Right lobe of liver (tissue), 6 donors: ENCODE measurements around the gene MYRIP. TPM values are rescaled to one million over a fixed set of nuclear protein-coding genes. Genes with fewer than 3 reads are reported as not detected.
A peak's percentile ranks its signal among the peaks of the same experiment; 100 is the strongest.

Source experiments
- ATAC-seq, 4 donors: fragments of 200-7000 bp; cut with Tn5 transposase; one replicate each; pipeline ENCODE4 v1.9.1; 2020; ENCODE audit warnings: mild to moderate bottlenecking in 4 of 4, moderate library complexity in 4 of 4
- DNase-seq, 3 donors: peaks; one replicate each; pipeline ENCODE4 v3.0.0-alpha.2; 2020
- H3K27ac ChIP-seq, 3 donors: fragments of 200-600 bp; one replicate each; pipeline ENCODE4 v1.8.0; 2022
- H3K27me3 ChIP-seq, 2 donors: fragments of 200-600 bp; one replicate each; pipeline ENCODE4 v1.8.0; 2022
- H3K36me3 ChIP-seq, 4 donors: fragments of 200-600 bp; sonication (generic) in 1 of 4; one replicate each; pipeline versions ENCODE4 v1.5.1 to v1.8.0; 2017 to 2022; ENCODE audit warnings: control low read depth in 1 of 4
- H3K4me1 ChIP-seq, 4 donors: fragments of 200-600 bp; sonication (generic) in 1 of 4; one replicate each; pipeline versions ENCODE4 v1.5.1 to v1.8.0; 2017 to 2022; ENCODE audit warnings: control low read depth in 1 of 4
- H3K4me3 ChIP-seq, 3 donors: fragments of 200-600 bp; one replicate each; pipeline ENCODE4 v1.8.0; 2022
- H3K9me3 ChIP-seq, 4 donors: fragments of 200-600 bp; sonication (generic) in 1 of 4; one replicate each; pipeline versions ENCODE4 v1.5.1 to v1.8.0; 2017 to 2022; ENCODE audit warnings: control low read depth in 1 of 4
- POLR2A ChIP-seq: fragments of 450-650 bp; IDR thresholded peaks from one replicate; pipeline ENCODE4 v1.6.1; 2017; ENCODE audit warnings: antibody characterized with exemption, mild to moderate bottlenecking
- WGBS: methylation state at CpG from one replicate; pipeline ENCODE4 v1.1.6; 2018; ENCODE audit warnings: low coverage, low lambda C conversion rate; ENCODE audit not compliant: insufficient coverage; ENCODE audit errors: missing lambda C conversion rate; 5-methylcytosine and 5-hydroxymethylcytosine counted together
- intact Hi-C, 2 donors: fragments of 100-400 bp; cut with DNase I; formaldehyde crosslinking; loops; one replicate each; pipeline versions ENCODE4 v1.11.2 to v1.14.1; 2022
- total RNA-seq, 6 experiments: library from RNA; depleted of rRNA in 2 of 6; stranded (reverse); fragments of >200 nt in 2 of 6; fragmentation: NEBNext Ultra II Directional in 3 of 6; extraction: Animal tissue kit (Norgen Biotek cat#: 25700) in 3 of 6; gene quantifications; one replicate each; pipeline versions ENCODE4 v1.1.0 to v1.2.4, GENCODE V29; 2016 to 2023
- TF ChIP-seq, protein P1 (sequence below), 4 donors: fragments of 200-600 bp in 3 of 4; fragments of 450-650 bp in 1 of 4; IDR thresholded peaks; one replicate each; pipeline versions ENCODE4 v1.5.1 to v1.8.0; 2016 to 2022; ENCODE audit warnings: antibody characterized with exemption in 4 of 4, mild to moderate bottlenecking in 2 of 4
- donor health status: DM: no; HTN: yes; CAD: no.
- donor health status: DM: no; HTN: no; CAD: no.
- donor health status: DM: no; HTN: no; CAD: no.
- donor health status: DM: no; HTN: yes; CAD: no.
- donor health status: DM: no; HTN: yes; CAD: no.

Gene MYRIP
- total RNA-seq, 6 experiments from 2014 or later = 14.3 to 23.2 (median 19.0) TPM

DNA sequence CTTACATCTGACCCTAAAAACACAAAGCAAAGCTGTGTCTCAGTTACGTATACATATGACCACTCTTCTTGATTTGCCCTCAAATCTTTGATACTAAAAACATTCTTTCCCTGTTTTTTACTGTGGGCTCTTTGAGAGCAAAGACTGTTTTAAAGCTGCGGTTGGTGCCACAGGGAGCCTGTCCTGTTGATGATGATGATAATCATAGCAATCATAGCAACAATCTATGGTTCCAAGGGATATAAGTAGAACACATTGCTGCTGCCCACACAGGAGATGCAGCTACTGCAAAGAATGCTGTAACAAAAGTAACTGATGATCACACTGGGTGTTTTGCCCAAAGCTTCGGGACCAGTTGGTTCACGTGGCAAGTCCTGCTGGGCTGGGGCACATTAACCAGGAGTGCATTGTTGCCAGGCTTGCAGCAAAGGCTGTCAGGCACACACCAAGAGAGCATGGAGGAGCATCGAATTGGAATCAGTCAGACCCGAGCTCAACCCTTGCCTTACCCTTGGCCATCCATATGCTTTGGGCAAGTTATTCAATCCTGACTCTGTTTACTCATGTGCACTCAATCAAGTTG is 368.7 kb downstream of the MYRIP start:
- WGBS = 67% methylated on average over 4 of the region's 6 CpGs
- intact Hi-C loops = loop anchor here in 1 of 2 donors (10.0 kb wide), 1 partner anchor 453 kb away; no protein-coding TSS in a partner anchor

DNA sequence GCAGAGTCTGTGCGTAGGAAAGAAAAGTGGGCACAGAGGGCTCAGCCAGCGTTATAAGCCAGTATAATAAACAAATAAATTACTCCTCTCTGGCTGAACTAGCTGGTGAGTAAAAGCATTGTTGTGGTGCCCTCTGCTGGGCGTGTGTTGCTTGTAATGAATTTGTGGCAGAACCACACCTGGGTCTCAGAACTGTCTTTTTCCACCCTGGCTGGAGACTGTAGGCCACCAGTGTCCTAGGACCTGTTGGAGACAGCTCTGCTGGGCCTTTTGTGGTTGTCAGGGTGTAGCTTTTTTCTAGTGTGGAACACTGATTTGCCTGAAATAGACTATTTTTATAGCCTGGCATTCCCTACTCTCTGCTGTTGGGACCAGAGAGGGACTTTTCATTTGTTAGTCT is 369.6 kb downstream of the MYRIP start:
- DNase-seq (peak; percentile 66 to 73 (median 66)), ATAC-seq (peak; percentile 76 to 86 (median 82))
- 11% methylated on average over 3 of the region's 3 CpGs for WGBS
- Histone ChIP-seq H3K27ac (no peak overlapping the region), H3K4me3 (no peak overlapping the region), H3K9me3 (no peaks in the 10 kb centered on the region), H3K36me3 (peaks cover 0 to 13% (median under 1%) of the 10 kb centered on the region in 4 donors), H3K27me3 (no peaks in the 10 kb centered on the region), H3K4me1 (no peaks in the 10 kb centered on the region)
- intact Hi-C loops = loop anchor here in 1 of 2 donors (10.0 kb wide), 1 partner anchor 454 kb away; no protein-coding TSS in a partner anchor
- no peak for TF ChIP-seq POLR2A
- TF ChIP-seq, protein P1, sequence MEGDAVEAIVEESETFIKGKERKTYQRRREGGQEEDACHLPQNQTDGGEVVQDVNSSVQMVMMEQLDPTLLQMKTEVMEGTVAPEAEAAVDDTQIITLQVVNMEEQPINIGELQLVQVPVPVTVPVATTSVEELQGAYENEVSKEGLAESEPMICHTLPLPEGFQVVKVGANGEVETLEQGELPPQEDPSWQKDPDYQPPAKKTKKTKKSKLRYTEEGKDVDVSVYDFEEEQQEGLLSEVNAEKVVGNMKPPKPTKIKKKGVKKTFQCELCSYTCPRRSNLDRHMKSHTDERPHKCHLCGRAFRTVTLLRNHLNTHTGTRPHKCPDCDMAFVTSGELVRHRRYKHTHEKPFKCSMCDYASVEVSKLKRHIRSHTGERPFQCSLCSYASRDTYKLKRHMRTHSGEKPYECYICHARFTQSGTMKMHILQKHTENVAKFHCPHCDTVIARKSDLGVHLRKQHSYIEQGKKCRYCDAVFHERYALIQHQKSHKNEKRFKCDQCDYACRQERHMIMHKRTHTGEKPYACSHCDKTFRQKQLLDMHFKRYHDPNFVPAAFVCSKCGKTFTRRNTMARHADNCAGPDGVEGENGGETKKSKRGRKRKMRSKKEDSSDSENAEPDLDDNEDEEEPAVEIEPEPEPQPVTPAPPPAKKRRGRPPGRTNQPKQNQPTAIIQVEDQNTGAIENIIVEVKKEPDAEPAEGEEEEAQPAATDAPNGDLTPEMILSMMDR (IDR thresholded peaks at IDR 0.05) = peak; percentile 64 to 78 (median 74)

More for the DNA sequence above, 368.7 kb downstream of the MYRIP start:
- ATAC-seq (no peak), DNase-seq (no peak)
- H3K27ac ChIP-seq = no peak overlapping the region
- no peaks in the 10 kb centered on the region for H3K4me1 ChIP-seq
- peaks cover 0 to 9% (median 0%) of the 10 kb centered on the region in 4 donors for H3K36me3 ChIP-seq
- H3K9me3 ChIP-seq = no peaks in the 10 kb centered on the region
- no peak overlapping the region for H3K4me3 ChIP-seq
- no peak for TF ChIP-seq POLR2A
- TF ChIP-seq, protein P1 (IDR thresholded peaks at IDR 0.05) = no peak
- H3K27me3 ChIP-seq = no peaks in the 10 kb centered on the region

DNA sequence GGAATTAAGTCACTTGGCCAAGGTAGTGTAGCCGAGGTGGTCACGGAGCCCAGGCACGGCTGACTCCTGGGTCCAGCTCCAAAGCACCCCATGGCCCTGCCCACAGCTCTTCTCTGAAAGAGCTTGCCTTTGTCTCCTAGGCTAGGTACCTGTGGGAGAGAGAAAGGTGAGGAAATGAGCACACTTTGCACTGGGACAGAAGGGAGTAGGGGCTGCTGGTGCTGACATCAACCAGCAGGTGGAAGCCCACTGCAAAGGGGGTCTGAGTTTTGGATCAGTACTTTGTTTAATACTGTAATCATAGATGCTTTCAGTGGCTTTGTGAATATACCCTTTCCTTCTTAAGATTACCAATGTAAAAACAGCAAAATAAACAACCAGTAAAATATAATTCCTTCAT is 371.8 kb downstream of the MYRIP start:
- intact Hi-C loops = no loop called here
- WGBS = 95% methylated on average over 3 of the region's 3 CpGs
- DNase-seq = no peak

DNA sequence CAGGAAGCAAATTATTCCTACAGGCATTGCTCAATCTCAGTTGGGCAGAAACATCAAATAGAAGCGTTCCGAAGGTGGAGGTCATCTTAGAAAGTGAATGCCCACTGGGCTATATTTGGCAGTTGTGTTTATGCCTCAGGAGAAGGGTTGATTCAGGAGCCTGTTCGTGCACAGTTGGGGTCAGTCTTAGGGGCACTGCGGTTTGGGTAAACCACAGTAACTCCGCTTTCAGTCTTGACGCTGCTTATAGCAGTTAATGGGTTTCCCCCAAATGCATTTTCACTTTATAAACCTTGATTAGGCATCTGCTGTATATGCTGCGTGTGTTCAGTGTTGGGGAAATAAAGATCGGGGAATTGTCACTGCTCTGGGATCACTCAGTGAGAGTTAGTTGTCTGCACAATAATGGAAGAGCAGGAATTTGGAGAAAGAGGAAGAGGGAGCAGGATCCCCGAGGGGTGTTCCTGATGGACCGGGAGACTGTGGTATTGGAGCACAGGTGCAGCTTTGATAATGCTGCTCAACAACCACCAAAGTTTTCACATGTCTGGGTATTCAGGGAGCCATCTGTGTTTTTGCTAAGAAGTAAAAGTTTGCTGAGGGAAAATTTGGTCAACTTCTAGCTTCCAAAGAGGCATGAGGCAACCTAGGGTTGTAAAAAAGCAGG is 375.8 kb downstream of the MYRIP start:
- DNase-seq = no peak
- Histone ChIP-seq H3K27ac (no peak overlapping the region), H3K9me3 (no peaks in the 10 kb centered on the region), H3K4me3 (no peak overlapping the region), H3K36me3 (peaks cover 0 to 13% (median under 1%) of the 10 kb centered on the region in 4 donors), H3K4me1 (no peaks in the 10 kb centered on the region), H3K27me3 (no peaks in the 10 kb centered on the region)
- 71% methylated on average over 9 of the region's 10 CpGs for WGBS
- TF ChIP-seq, protein P1 (IDR thresholded peaks at IDR 0.05) = no peak
- no peak for TF ChIP-seq POLR2A
- no peak for ATAC-seq
- intact Hi-C loops = loop anchor here in 1 of 2 donors (5.0 kb wide), 1 partner anchor 132 kb away; no protein-coding TSS in a partner anchor

More for the DNA sequence above, 371.8 kb downstream of the MYRIP start:
- Histone ChIP-seq H3K4me1 (no peaks in the 10 kb centered on the region), H3K36me3 (peaks cover 0 to 13% (median under 1%) of the 10 kb centered on the region in 4 donors), H3K9me3 (no peaks in the 10 kb centered on the region), H3K27ac (no peak overlapping the region), H3K4me3 (no peak overlapping the region), H3K27me3 (no peaks in the 10 kb centered on the region)
- ATAC-seq = no peak
- TF ChIP-seq POLR2A = no peak
- TF ChIP-seq, protein P1 (IDR thresholded peaks at IDR 0.05) = no peak
